Progenitor cell of endocrine pancreas (in vitro differentiated cells): ENCODE data around the gene FAXDC2. TPM values are rescaled to one million over a fixed set of nuclear protein-coding genes. Genes with fewer than 3 reads are reported as not detected.

Source experiments
- DNase-seq: peaks from one replicate; pipeline ENCODE4 v3.0.0; 2021; ENCODE audit warnings: low spot score; ENCODE audit not compliant: unreplicated experiment
- H3K27ac Mint-ChIP-seq: 2 replicates; pipeline ENCODE4 v1.8.0; 2021; ENCODE audit warnings: mild to moderate bottlenecking, moderate library complexity, mixed read lengths
- H3K27me3 Mint-ChIP-seq: 2 replicates; pipeline ENCODE4 v1.8.0; 2021; ENCODE audit warnings: mixed read lengths
- H3K36me3 Mint-ChIP-seq: 2 replicates; pipeline ENCODE4 v1.8.0; 2022; ENCODE audit warnings: mixed read lengths; ENCODE audit not compliant: insufficient read depth
- H3K4me1 Mint-ChIP-seq: 2 replicates; pipeline ENCODE4 v1.8.0; 2021; ENCODE audit warnings: low read depth, mixed read lengths
- H3K4me3 Mint-ChIP-seq: 2 replicates; pipeline ENCODE4 v1.8.0; 2021; ENCODE audit warnings: low read depth, mild to moderate bottlenecking, moderate library complexity, mixed read lengths
- H3K9me3 Mint-ChIP-seq: 2 replicates; pipeline ENCODE4 v1.8.0; 2021; ENCODE audit warnings: low read depth, mixed read lengths
- total RNA-seq: library from RNA; stranded (reverse); gene quantifications from 2 replicates; pipeline ENCODE4 v1.2.1, GENCODE V29; 2021
- TF ChIP-seq, protein P1 (sequence below): fragments of 200-600 bp; sonication (generic); IDR thresholded peaks from one replicate; pipeline ENCODE4 v1.5.0; 2021; ENCODE audit warnings: antibody characterized with exemption, mild to moderate bottlenecking; ENCODE audit not compliant: unreplicated experiment

FAXDC2 gene
- total RNA-seq, 1 donor from 2014 or later = 15.8 TPM

DNA sequence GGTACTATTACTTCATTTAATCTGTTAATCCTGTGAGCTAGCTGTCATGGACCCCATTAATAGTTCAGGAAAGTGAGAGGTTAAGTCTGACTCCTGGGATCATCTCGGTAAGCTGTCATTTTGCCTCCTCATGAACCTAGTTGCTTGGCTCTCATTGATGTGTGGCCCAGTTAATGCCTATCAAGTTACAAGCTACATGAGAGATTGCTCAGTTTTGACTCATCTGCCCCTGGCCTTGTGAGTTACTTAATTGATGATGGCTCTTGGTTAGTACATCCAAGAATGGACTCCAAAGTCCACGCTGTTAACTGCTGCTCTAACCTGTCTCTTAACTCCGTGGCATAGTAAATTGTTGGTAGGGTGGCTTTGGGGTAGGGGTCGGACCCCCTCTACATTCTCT lies 71.3 kb downstream of the FAXDC2 start:
- Mint-ChIP-seq H3K9me3 (no peaks in the 10 kb centered on the region), H3K27me3 (no peaks in the 10 kb centered on the region), H3K36me3 (no peaks in the 10 kb centered on the region), H3K4me3 (no peak overlapping the region), H3K4me1 (peaks cover 18% of the 10 kb centered on the region), H3K27ac (no peak overlapping the region)
- DNase-seq = no peak
- TF ChIP-seq, protein P1, sequence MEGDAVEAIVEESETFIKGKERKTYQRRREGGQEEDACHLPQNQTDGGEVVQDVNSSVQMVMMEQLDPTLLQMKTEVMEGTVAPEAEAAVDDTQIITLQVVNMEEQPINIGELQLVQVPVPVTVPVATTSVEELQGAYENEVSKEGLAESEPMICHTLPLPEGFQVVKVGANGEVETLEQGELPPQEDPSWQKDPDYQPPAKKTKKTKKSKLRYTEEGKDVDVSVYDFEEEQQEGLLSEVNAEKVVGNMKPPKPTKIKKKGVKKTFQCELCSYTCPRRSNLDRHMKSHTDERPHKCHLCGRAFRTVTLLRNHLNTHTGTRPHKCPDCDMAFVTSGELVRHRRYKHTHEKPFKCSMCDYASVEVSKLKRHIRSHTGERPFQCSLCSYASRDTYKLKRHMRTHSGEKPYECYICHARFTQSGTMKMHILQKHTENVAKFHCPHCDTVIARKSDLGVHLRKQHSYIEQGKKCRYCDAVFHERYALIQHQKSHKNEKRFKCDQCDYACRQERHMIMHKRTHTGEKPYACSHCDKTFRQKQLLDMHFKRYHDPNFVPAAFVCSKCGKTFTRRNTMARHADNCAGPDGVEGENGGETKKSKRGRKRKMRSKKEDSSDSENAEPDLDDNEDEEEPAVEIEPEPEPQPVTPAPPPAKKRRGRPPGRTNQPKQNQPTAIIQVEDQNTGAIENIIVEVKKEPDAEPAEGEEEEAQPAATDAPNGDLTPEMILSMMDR = no peak

DNA sequence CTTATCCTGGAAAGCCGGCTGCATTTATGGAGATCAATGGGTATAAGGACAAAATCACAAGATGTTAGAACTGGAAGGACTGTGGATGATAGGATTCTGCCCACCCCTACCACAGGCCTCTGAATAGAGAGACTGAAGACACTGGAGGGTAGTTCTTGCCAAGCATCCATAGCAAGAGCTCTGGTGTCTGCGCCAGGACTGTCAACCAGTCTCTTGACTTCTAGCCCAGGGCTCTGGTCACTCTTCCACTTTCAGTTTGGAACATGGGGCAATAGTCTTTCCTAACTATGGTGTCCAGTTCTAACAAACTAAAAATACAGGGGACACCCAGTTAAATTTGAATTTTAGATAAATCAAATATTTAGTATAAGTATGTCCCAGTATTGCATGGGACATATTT lies 71.9 kb downstream of the FAXDC2 start:
- peaks cover 15% of the 10 kb centered on the region for H3K4me1 Mint-ChIP-seq
- TF ChIP-seq, protein P1 = no peak
- no peaks in the 10 kb centered on the region for H3K9me3 Mint-ChIP-seq
- H3K4me3 Mint-ChIP-seq = no peak overlapping the region
- no peaks in the 10 kb centered on the region for H3K36me3 Mint-ChIP-seq
- no peak overlapping the region for H3K27ac Mint-ChIP-seq
- no peak for DNase-seq
- H3K27me3 Mint-ChIP-seq = no peaks in the 10 kb centered on the region

DNA sequence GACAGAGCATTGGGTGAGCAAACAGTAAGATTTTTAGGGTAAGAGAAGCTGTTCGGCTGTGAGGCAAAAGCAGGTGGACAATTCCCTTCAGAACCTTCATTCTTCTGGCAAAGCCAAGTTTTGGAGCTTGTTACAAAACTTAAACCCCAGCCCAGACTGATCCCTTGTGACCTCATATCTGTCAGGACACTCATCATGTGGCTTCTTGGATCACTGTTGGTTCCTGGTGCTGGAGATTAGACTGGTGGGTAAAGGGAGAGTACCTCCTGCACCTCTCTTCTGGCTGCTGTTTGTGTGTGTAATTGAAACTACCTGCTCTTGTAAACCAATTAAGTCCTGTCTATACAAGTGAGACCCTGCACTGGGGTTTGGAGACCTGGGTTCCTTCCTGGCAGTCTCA lies 74.2 kb downstream of the FAXDC2 start:
- DNase-seq = no peak
- TF ChIP-seq, protein P1 = no peak
- no peak overlapping the region for H3K4me3 Mint-ChIP-seq
- no peaks in the 10 kb centered on the region for H3K27me3 Mint-ChIP-seq
- H3K36me3 Mint-ChIP-seq = no peaks in the 10 kb centered on the region
- H3K4me1 Mint-ChIP-seq = peaks cover 15% of the 10 kb centered on the region
- H3K27ac Mint-ChIP-seq = peak overlapping the region; percentile 44
- H3K9me3 Mint-ChIP-seq = no peaks in the 10 kb centered on the region

DNA sequence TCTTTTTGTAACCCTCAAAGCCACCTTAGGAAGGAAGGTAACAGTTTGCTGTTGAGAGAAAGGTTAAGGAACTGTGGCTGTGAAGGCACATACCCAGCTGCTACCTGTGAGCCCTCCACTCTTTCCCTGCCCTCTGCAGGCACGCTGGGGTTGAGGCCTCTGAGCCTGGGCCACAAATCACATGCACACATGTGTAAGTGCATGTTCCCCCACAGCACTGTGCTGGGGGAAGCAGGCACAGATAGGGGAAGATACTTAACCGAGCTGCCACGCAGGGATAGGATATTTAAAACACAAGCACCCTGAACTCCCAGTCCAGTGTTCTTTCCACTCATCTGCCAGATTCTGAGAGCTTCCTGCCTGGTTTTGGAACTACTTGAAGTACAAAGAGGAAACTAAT lies 77.1 kb downstream of the FAXDC2 start:
- Mint-ChIP-seq H3K27me3 (no peaks in the 10 kb centered on the region), H3K27ac (peak overlapping the region; percentile 69), H3K4me1 (peaks cover 30% of the 10 kb centered on the region), H3K9me3 (no peaks in the 10 kb centered on the region), H3K4me3 (no peak overlapping the region), H3K36me3 (no peaks in the 10 kb centered on the region)
- no peak for DNase-seq
- TF ChIP-seq, protein P1 = no peak

DNA sequence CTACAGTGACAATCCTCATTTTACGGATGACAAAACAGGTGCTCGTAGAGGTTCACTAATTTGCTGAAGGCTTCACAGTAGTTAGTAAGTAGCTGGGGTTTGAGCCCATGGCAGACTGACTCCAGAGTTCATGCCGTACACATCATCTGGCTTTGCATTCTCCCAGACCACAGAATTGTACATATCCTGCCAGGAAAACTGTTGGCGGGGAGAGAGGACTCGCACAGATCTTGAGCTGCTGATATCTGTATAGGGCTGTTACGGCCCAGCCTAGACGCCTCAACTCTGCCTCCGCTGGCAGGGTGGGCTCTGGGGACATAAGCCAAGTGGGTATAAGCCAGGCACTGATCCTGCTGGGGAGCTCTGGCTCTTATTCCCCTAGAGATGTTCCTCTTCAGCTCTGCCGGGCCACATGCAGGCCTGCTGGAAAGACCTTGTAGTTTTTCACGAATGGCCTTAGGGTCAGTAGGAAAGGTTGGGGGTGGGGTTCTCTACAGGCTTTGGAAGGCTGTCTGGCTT lies 79.0 kb downstream of the FAXDC2 start:
- no peak for DNase-seq
- peaks cover 36% of the 10 kb centered on the region for H3K4me1 Mint-ChIP-seq
- no peaks in the 10 kb centered on the region for H3K36me3 Mint-ChIP-seq
- peak overlapping the region; percentile 88 for H3K27ac Mint-ChIP-seq
- H3K27me3 Mint-ChIP-seq = no peaks in the 10 kb centered on the region
- TF ChIP-seq, protein P1 = no peak
- no peaks in the 10 kb centered on the region for H3K9me3 Mint-ChIP-seq
- H3K4me3 Mint-ChIP-seq = no peak overlapping the region
